EL (cell line): ENCODE measurements around the gene ADORA2A.
A peak's percentile ranks its signal among the peaks of the same experiment; 100 is the strongest.

Source experiments
- DNase-seq: peaks from one replicate; pipeline ENCODE4 v3.0.0-alpha.2; 2016

ADORA2A gene

DNA sequence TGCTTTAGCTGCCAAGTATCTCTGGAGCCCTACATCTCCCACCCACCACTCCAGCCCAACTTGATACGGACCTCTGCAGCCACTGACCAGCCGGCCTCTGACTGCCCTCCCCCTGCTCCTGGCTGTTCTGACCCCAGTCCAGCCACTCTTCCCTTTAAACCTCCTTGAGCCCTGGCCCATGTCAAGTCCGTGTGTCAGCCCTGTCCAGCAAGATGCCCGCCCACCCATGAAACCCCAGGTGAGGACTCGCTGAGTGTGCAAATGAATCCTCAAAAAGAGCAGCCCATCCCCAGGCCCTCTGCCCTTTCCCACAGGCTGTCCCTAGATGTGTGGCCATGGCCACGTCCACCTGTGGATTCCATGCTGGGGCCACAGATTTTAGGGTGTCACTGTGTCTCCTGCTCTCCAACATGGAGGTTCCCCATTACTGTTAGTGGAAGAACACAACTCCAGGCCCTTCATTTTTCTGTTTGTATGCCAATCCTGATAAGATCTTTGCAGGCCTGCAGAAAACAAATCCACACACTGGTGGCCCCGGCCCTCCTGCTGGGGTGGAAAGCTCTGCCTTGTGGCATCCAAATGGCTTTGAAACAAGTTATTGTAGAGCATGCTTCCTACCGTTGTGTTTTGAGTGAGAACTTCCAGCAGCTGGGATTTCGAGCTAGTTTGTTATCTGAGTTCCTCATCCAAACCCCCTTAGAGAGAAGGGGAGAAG lies 22.7 kb upstream of the ADORA2A start:
- DNase-seq = no peak

- no peak for DNase-seq
These were observed 21.6 kb upstream of the ADORA2A start for GRCh38 chr22:24405631-24406321.

DNA sequence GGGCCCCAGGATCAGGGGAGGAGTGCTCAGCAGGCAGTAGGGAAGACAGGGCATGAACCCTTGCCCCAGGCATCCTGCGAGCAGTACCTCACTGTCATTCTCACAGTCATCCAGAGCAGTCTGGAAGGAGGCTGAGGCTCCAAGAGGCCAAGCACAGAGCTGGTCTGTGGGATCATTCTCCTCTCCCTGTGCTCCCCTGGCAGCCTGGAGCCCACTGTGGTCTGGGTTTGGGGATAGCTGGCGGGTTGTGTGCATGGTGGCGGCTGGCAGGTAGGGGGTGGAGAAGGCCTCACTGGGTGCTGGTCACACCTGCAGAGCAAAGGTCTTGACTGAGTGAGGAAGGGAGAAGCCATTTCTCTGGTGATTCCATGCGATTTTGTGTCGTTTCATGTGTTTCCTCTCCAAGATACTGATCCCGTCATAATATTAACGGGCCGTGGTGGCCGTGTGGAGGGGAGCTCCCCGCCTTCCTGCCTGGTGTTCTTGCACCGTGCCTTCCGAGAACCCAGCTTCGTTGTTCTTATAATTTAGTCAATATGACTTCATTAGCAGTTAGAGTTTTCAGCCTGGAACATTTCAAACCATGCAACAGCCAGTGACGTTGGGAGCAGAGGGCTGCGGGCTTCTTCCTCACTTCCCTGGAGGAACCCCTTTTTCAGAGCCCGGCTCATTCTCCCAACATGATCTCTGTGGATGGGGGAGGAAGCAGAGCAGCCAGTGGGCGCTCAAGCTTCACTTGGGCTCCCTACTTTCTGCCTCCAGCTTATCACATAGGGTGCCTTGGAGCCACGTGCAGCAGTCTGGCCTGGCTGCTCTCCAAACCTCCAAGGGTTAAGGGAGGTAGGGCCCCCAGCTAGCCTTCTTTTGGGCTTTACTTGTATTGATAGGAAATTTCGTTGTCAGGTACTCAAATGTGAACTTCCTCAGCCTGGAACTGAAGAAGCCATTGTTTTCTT lies 20.8 kb upstream of the ADORA2A start:
- no peak for DNase-seq

DNA sequence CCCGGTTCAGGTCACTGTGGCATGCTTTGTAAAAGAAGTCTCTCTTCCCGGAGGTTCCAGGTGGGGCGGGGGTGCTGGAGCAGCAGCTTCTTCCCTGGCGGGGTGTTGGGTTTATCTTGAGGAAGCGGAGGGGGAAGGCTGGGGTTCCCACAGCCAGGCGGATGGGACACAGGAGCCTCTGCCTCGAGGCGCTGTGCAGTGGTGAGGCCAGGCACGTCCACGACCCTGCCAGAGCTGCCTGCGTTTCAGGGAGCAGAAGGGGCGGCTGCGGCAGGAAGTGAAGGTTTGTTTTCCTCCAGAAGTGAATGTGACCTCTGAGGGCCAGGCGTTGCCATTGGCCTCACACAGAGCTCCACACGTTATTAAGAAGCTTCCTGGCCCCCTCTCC lies 20.1 kb upstream of the ADORA2A start:
- no peak for DNase-seq

DNA sequence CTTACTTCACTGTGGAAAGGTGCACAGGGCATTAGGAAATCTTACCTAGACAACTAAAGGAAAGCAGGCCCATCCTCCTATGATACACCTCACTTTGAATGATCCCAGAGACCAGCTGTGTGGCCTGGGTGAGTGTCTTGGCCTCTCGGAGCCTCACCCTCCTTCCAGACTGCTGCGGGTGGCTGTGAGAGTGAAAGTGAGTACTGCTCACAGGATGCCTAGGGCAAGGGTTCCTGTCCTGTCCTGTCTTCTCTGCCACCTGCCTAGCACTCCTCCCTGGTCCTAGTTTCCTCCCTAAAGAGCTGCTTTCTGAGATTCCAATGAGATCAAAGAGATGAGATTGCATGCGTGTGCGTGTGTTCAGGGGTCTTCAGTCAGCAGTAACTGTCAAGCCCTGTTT lies 19.5 kb upstream of the ADORA2A start:
- no peak for DNase-seq

DNA sequence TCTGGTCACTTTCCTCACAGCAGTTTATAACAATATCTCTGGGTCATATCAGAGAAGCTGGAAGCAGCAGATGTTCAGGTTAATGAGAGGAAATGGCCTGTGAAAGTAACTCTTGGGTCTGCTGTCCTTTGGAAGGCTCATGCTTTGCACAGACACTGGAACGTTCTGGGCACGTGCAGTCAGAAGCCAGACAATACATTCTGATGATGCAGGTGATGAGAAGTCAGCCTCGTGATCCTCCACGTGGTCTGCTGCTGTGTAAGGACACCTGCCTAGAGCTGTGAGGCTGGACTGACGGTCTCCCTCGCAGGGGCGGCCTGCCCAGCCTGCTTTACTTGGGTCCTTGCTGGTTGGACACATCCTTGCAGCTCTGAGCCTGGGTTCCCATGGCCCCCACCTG lies 18.8 kb upstream of the ADORA2A start:
- no peak for DNase-seq

DNA sequence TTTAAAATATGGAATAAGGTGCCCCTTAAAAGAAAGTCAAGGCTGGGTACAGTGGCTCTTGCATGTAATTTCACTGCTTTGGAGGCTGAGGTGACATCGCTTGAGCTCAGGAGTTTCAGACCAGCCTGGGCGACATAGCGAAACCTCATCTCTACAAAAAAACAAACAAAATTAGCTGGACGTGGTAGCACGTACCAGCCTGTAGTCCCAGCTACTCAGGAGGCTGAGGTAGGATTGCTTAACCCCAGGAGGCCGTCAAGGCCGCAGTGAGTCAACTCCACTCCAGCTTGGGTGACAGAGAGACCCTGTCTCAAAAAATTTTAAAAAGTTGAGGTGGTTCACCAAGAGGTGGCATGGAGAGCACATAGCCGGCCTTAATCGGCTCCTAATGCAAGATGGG lies 17.7 kb upstream of the ADORA2A start:
- no peak for DNase-seq

- peak; percentile 69 for DNase-seq
These were observed 17.1 kb upstream of the ADORA2A start for GRCh38 chr22:24410110-24410856.

DNA sequence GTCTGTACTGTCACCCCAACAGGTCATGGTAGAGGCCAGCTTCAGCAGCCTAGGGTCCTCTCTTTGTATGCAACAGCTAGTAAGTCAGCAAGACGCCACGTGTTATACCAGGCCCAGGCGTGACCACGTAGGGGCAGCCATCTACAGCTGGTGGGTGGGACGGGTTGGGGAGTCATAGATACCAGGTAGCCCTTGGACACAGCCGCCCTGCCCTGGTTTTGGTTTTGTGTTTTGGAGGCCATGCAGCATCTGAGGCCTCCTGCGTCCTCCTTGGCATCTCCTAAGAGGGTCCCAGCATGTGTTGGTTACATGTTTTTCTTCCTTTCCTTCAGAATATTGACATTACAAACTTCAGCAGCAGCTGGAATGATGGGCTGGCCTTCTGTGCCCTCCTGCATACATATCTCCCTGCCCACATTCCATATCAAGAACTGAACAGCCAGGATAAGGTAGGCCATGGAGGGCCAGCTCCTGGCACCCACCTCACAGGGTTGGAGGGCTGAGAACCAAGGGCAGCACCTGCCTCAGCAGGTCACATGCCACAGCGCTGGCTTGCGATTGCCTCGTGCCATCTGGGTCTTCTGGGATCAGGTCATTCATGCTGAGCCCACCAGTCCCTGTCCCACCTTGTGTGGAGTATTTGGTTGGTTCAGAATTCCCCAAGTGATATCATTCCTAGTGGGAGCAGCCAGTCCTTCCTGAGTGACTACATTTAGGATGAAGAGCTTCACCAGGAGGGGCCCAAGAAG lies 16.0 kb upstream of the ADORA2A start:
- no peak for DNase-seq

GRCh38 chr22:24412274-24412673 lies 15.1 kb upstream of the ADORA2A start:
- DNase-seq = no peak

- no peak for DNase-seq
These were observed 14.1 kb upstream of the ADORA2A start for GRCh38 chr22:24413271-24413670.

DNA sequence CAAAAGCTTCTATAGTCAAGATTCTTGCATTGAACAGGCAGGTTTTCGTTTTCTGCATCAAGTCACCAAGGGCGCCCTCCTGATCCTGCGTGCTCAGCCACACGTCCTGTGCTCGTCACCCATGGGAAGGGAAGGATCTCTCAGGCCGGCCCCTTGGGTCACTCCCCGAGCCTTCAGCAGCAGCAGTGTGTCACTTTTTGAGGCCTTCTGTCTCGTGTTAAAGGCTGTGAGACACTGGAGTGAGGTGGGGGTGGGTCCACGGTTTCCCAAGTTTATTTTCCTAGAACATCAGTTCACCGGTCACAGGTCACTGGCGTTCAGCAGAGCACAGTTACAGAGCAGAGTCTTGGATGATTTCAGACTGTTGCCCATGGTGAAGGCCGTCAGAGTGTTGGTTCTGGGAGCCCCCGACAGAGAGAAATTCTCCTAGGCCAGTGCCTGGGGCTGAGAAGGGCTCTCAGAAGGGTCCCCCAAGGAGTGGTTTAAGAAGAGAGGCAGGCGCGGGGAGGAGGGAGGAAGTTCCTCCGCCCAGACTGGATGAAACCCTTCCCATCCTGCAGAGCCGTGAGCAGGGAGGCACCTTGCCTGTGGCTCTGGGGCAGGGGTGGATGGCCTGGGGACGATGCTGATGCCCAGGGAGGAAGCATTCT lies 13.5 kb upstream of the ADORA2A start:
- DNase-seq = no peak

DNA sequence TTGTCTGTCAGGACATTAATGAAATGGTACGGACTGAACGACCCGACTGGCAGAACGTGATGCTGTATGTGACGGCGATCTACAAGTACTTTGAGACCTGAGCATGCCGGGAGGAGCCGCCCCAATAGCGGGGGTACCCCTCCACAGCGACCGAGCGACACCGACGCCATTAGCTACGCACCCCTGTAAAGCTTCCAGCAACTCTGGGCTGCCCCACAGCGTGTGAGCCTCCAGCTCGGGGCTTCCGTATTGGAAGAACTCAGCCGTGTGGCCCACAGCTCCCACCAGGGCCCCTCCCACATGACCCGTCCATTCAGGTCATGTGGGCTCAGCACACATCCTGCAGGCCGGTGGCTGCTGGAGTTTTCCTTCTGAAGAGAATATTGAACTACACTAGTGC lies 12.9 kb upstream of the ADORA2A start:
- no peak for DNase-seq

DNA sequence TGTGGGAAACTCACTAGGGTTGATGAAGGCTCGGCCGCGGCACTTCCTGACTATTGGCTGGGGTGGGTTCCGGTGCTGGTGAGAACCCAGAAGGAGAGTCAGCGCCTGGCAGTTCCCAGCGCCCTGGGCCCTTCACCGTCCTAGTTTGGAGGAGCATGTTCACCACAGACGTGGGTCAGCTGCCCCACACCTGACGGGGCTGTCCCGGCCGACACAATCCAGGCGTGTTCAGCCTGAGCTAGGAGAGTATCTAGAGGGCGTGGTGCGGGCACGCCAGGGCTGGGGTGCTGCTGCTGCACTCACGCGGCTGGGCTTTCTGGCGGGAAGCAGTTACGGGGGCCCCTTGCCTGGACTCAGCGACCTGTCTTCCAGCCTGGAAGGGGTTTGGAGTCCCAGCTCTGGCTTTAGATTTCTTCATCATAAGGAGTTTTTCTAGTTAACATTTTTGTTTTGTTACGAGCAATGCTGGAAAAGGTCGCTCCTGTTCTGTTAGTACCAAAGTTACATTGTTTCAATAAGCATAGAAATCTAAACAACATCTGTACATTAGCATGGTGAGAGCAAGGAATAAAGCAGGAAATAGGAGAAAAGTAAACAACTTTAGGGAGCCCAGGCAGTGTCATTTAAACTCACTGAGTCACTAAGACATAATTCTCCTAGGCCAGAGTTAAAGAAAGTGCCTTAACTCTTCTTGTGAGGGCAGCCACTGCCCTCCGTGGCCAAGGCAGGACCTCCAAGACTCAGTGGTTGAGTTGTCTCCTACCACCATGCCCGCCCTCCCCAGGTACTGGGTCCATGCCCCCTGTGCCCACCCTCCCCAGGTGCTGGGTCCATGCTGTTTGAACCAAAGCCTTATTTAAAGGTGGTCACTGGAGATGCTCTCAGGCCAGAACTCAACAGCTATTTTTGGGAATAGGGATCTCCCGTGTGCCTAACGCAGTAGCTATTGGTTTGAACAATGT lies 12.1 kb upstream of the ADORA2A start:
- DNase-seq = no peak

DNA sequence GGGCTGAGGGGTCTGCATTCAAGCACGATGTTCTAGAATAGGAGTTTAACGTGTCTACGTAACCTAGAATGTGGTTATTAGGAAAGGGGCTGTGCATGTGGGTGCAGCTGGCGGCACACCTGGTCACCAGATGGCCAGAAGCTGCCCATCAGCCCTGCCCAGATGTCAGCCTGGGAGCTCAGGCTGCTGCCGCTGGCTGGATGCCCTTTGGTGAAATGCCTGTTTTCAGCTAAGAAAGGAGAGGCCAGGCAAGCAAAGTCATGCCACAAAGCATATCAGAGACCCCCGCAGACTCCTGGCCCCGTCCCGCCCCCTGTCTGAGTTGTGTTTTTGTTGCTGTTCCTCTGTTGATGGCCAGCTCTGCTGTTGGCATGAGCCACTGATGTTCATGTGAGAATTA lies 11.3 kb upstream of the ADORA2A start:
- DNase-seq = no peak

- no peak for DNase-seq
These were observed 10.8 kb upstream of the ADORA2A start for GRCh38 chr22:24416611-24417010.

GRCh38 chr22:24417200-24417599 lies 10.2 kb upstream of the ADORA2A start:
- no peak for DNase-seq

- DNase-seq = no peak
These were observed 9.3 kb upstream of the ADORA2A start for GRCh38 chr22:24417901-24418641.

DNA sequence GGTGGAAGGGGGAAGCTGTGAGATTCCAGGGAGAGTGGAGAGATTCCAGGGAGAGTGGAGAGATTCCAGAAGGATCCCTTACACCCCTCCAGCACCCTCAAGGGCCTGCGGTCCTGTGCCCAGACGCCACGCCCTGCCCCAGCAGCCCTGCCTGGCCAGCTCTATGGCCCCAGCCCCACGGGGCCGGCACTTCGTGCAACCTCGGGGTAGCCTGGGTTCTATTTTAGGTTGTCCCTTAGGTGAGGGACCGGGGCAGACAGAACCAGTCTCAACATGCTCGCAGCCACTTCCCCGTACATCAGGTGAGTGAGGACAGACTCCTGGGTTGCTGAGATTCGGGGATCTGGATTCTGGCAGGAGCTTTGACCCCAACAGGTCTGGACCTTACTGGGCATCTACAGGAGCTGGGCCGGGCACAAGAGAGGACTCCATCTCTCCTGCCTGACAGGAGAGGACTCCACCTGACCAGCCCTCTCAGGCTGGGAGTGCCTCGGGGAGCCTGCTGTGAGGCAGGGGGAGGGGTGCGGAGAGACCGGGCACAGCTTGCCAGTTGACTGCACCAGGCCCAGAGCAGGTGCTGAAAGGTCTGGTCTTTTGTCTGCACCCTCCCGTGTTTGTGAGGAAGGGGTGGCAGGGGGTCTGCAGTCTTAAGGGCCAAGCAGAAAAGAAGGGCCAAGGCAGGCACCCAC lies 8.5 kb upstream of the ADORA2A start:
- no peak for DNase-seq
